Measurements from ENCODE around the gene DOCK4.

DNA sequence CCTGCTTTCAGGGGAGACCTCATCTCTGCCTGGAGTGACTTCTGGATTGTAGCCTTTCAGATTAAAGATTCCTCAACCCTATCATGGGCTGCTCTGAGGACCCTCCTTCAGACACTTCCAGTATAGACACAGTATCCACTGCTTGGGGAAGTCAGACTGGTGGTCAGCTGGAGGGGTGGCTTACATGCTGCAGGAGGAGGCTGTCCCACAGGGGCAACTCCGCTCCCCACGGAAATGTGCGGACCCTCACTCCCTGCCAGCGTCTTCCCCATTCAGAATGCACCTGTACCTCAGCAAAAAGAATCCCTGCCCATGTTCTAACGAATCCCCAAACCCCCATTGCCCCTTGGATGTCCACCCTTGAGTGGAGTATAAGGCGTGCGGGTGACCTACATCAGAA lies 95.5 kb downstream of the DOCK4 start:
- TF ChIP-seq ZBTB7A (IDR thresholded peaks at IDR 0.05; ENCODE audit: low read depth) = no peak
- TF ChIP-seq, protein P1, sequence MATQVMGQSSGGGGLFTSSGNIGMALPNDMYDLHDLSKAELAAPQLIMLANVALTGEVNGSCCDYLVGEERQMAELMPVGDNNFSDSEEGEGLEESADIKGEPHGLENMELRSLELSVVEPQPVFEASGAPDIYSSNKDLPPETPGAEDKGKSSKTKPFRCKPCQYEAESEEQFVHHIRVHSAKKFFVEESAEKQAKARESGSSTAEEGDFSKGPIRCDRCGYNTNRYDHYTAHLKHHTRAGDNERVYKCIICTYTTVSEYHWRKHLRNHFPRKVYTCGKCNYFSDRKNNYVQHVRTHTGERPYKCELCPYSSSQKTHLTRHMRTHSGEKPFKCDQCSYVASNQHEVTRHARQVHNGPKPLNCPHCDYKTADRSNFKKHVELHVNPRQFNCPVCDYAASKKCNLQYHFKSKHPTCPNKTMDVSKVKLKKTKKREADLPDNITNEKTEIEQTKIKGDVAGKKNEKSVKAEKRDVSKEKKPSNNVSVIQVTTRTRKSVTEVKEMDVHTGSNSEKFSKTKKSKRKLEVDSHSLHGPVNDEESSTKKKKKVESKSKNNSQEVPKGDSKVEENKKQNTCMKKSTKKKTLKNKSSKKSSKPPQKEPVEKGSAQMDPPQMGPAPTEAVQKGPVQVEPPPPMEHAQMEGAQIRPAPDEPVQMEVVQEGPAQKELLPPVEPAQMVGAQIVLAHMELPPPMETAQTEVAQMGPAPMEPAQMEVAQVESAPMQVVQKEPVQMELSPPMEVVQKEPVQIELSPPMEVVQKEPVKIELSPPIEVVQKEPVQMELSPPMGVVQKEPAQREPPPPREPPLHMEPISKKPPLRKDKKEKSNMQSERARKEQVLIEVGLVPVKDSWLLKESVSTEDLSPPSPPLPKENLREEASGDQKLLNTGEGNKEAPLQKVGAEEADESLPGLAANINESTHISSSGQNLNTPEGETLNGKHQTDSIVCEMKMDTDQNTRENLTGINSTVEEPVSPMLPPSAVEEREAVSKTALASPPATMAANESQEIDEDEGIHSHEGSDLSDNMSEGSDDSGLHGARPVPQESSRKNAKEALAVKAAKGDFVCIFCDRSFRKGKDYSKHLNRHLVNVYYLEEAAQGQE (IDR thresholded peaks at IDR 0.05; ENCODE audit: low read depth) = no peak
- TF ChIP-seq EP300 (IDR thresholded peaks at IDR 0.05; ENCODE audit: borderline replicate concordance) = no peak
- TF ChIP-seq TEAD4 (IDR thresholded peaks at IDR 0.05) = no peak
- no peak for TF ChIP-seq RAD21 (IDR thresholded peaks at IDR 0.05; ENCODE audit: low read depth)
- no peak for TF ChIP-seq CREB1 (IDR thresholded peaks at IDR 0.05; ENCODE audit: low read depth)
- TF ChIP-seq YY1 (IDR thresholded peaks at IDR 0.05; ENCODE audit: low read depth) = no peak
- no peak for TF ChIP-seq EGR1 (IDR thresholded peaks at IDR 0.05)
- no peak for TF ChIP-seq NFIC (IDR thresholded peaks at IDR 0.05)
- no peak for TF ChIP-seq TAF1 (IDR thresholded peaks at IDR 0.05; ENCODE audit: low read depth)
- TF ChIP-seq, protein P2, sequence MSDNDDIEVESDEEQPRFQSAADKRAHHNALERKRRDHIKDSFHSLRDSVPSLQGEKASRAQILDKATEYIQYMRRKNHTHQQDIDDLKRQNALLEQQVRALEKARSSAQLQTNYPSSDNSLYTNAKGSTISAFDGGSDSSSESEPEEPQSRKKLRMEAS (IDR thresholded peaks at IDR 0.05) = no peak
- no peak for TF ChIP-seq CEBPB (IDR thresholded peaks at IDR 0.05)
